ENCODE data around the gene ATG2A. TPM values are rescaled to one million over a fixed set of nuclear protein-coding genes. Genes with fewer than 3 reads are reported as not detected.

The ATG2A gene
- total RNA-seq, 1 donor from 2014 or later = 13.1 TPM

DNA sequence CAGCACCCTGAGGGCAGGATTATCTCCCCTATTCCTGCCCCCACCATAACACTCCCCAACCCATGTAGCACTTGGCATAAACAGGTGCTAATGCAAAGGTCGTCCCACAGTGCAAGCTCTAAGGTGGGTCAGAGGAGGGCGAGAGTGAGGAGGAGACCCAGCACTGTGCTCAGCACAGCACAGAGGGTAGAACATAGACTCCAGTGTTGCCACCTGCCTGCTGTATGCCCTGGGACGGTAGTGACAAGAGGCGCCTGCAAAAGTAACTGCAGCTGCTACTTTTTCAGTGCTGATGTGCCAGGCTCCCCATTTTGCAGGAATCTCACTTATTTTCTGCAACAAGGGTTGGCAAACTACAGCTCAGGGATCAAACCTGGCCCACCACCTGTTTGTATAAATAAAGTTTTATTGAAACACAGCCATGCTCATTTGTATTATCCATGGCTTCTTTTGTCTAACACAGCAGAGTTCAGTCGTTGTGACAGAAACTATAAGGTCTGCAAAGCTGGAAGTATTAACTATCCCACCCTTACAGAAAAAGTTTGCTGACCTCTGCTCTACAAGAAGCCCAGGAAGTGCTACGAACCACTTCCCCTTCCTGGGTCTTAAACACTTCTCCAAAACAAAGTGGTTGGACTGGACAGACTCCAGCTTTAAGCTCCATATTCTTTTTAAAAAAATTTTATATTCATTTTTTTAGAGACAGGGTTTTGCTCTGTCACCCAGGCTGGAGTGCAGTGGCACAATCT is 55.6 kb downstream of the ATG2A start:
- no peak for DNase-seq
- H3K27me3 ChIP-seq (ENCODE audit: low read depth) = no peaks in the 10 kb centered on the region
- peaks cover 31% of the 10 kb centered on the region for H3K36me3 ChIP-seq
- H3K4me1 ChIP-seq = peaks cover 100% of the 10 kb centered on the region
- peak overlapping the region; percentile 93 for H3K27ac ChIP-seq (replicated peaks)
- no peaks in the 10 kb centered on the region for H3K9me3 ChIP-seq (replicated peaks)
- TF ChIP-seq, protein P1, sequence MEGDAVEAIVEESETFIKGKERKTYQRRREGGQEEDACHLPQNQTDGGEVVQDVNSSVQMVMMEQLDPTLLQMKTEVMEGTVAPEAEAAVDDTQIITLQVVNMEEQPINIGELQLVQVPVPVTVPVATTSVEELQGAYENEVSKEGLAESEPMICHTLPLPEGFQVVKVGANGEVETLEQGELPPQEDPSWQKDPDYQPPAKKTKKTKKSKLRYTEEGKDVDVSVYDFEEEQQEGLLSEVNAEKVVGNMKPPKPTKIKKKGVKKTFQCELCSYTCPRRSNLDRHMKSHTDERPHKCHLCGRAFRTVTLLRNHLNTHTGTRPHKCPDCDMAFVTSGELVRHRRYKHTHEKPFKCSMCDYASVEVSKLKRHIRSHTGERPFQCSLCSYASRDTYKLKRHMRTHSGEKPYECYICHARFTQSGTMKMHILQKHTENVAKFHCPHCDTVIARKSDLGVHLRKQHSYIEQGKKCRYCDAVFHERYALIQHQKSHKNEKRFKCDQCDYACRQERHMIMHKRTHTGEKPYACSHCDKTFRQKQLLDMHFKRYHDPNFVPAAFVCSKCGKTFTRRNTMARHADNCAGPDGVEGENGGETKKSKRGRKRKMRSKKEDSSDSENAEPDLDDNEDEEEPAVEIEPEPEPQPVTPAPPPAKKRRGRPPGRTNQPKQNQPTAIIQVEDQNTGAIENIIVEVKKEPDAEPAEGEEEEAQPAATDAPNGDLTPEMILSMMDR (IDR thresholded peaks at IDR 0.05; ENCODE audit: borderline replicate concordance) = no peak
- intact Hi-C loops (cut with micrococcal nuclease) = no loop called here
- H3K4me3 ChIP-seq = no peak overlapping the region

DNA sequence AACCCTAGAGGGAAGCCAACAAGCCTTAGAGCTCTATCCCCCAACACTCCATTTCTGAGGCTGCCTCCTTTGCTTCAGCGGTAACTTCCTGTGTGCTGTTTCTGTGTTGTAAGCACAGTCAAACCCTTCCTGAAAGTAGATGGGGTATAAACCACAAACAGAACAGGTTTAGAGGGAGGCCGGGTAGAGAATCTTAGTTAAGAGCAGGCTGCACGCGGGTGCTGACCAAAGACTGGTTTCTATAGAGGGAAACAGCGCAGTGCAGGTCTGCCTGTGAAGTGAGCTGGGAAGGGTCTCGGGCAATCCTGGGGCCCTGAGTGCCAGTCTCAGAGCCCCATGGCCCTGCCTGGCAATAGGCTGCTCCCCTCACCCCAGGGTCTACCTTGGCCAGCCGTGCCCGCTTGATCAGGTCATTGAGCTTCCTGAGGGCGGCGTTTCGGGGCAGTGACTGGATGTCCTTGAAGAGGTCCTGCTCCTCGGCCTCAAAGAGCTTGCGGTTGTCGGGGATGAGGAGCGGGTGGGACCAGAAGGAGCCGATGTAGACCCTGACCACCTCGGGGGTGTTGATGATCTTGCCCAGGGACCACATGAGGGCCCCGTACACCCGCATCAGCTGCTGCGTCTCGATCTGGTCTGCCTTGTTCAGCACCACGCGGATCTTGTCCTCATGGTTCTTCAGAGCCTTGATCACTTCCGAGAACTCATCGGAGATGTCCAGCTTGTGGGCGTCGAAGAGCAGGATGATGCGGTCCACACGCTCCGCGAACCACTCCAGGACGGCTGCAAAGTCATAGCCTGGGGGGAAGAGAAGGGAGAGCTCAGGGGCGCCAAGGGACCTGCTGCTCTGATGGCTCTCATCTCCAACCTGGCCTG is 57.2 kb downstream of the ATG2A start:
- H3K27me3 ChIP-seq (ENCODE audit: low read depth) = no peaks in the 10 kb centered on the region
- H3K27ac ChIP-seq (replicated peaks) = peak overlapping the region; percentile 93
- no peak for DNase-seq
- peaks cover 100% of the 10 kb centered on the region for H3K4me1 ChIP-seq
- peaks cover 31% of the 10 kb centered on the region for H3K36me3 ChIP-seq
- H3K4me3 ChIP-seq = no peak overlapping the region
- TF ChIP-seq, protein P1 (IDR thresholded peaks at IDR 0.05; ENCODE audit: borderline replicate concordance) = no peak
- intact Hi-C loops (cut with micrococcal nuclease) = no loop called here
- no peaks in the 10 kb centered on the region for H3K9me3 ChIP-seq (replicated peaks)

DNA sequence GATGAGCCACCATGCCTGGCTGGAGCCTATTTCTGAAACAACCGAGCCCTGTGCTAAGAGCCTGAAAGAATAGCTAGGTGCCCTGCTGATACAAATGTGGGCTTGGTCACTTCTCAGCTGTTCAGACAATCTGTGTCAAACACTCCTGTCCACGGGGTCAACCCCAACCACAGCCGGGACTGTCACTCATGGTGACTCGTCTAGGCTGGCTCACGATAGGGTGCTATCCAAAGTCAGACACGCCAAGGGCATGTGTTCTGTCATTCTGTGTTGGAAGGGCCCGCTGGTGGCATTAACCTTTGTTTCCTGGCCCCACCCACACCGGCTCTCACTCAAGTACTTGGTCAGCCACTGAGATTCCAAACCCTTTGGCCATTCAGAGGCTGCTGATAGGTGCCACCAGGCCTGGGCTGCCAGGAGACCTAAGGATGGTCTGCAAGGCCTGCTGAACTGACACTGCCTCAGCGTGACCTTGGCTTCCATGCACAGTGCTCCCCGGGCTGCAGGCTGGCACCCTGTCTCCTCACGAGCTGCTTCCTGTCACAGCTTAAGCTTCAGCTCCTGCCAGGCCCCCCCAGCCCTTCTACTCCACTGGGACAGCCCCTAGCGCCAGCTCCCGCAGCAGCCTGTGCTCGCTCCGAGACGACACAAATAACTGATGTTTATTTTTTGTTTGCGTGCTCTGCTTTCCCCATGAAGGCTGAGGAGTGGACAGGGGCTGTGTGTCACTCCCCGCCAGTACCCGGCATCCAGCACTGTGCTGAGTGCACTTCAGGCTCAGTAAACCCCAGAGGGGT is 58.3 kb downstream of the ATG2A start:
- Histone ChIP-seq H3K27me3 (ENCODE audit: low read depth) (no peaks in the 10 kb centered on the region), H3K27ac (replicated peaks) (peak overlapping the region; percentile 93), H3K4me1 (peaks cover 100% of the 10 kb centered on the region), H3K9me3 (replicated peaks) (no peaks in the 10 kb centered on the region), H3K4me3 (peak overlapping the region; percentile 20), H3K36me3 (peaks cover 40% of the 10 kb centered on the region)
- peak; percentile 70 for DNase-seq
- intact Hi-C loops (cut with micrococcal nuclease) = no loop called here
- TF ChIP-seq, protein P1 (IDR thresholded peaks at IDR 0.05; ENCODE audit: borderline replicate concordance) = no peak

DNA sequence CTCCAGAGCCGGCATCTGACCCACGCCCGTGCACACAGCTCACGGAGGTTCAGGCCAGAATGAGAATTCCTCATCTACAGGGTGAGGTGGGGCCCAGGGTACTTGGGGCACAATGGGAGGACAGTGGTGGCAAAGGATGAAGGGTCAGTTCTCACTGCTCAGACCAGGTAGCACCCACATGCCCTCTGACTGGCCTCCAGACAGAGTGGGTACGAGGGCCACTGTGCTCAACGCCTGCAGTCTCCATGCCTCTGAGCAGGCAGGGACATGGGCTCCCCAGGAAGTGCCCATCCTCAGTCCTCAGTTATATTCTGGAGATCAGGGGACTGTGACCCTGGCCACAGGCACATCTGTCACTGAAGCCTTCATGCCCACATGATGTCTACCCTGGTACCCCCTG is 59.5 kb downstream of the ATG2A start:
- TF ChIP-seq, protein P1 (IDR thresholded peaks at IDR 0.05; ENCODE audit: borderline replicate concordance) = no peak
- Histone ChIP-seq H3K36me3 (peaks cover 49% of the 10 kb centered on the region), H3K27me3 (ENCODE audit: low read depth) (no peaks in the 10 kb centered on the region), H3K27ac (replicated peaks) (peak overlapping the region; percentile 93), H3K4me1 (peaks cover 100% of the 10 kb centered on the region), H3K9me3 (replicated peaks) (no peaks in the 10 kb centered on the region), H3K4me3 (no peak overlapping the region)
- no peak for DNase-seq
- intact Hi-C loops (cut with micrococcal nuclease) = no loop called here

Data from left ventricle myocardium inferior (tissue), 1 donor.